Stimulated activated CD8-positive, alpha-beta memory T cell treated with anti-CD3 and anti-CD28 coated beads, Interleukin-7, amount 100 ng/mL, for 1 hour (primary cell): ENCODE measurements around the gene PYGO2.
"Not testable (repeated sequence)": the region's sequence is repeated elsewhere in the genome, so short reads cannot be mapped to it uniquely, and the experiment has no call there.

Experiments
- DNase-seq, 2 donors: peaks; one replicate each; pipeline ENCODE4 v3.0.0-alpha.2; 2020; ENCODE audit warnings: low read depth in 2 of 2

The PYGO2 gene

GRCh38 chr1:154978360-154978759 lies 16.8 kb upstream of the PYGO2 start:
- no peak for DNase-seq

DNA sequence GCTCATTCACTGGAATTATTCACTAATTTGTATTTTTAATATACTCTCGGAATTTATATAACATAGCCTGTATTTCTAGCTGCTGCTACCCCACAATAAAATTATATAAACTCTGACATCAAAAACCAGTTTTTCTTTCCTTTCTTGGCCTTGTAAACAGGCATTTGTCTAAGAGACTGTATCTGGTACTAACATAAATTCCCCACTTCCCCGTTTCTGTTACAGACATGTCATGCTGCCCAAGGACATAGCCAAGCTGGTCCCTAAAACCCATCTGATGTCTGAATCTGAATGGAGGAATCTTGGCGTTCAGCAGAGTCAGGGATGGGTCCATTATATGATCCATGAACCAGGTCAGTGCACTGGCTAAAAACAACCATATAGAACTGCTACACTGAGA lies 16.2 kb upstream of the PYGO2 start:
- not testable (repeated sequence) for DNase-seq

DNA sequence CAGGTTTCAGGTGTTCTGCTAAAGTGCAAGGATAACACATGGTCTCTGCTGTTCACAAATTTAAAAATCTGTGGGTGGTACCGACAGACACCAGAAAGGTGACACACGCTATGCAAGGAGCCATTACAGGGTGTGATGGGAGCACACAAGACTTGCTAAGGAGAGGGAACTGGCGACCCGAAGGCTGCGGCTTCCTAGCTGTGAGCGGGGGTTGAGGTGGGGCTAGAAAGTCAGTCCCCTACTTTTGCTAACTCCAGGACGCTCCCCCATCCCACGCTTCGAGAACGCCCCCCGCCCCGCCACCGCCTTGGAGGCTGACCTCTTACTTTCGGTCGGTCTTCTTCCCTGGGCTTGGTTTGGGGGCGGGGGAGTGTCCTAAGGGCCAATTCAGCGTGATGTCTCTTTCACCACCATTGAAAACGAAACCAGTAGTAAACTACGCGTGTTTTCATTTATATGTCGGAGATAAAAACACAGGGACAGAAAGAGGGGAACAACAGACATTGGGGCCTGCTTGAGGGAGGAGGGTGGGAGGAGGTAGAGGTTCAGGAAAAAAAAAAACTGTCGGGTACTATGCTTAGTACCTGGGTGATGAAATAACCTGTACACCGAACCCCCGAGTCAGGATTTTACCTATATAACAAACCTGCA lies 14.0 kb upstream of the PYGO2 start:
- no peak for DNase-seq

DNA sequence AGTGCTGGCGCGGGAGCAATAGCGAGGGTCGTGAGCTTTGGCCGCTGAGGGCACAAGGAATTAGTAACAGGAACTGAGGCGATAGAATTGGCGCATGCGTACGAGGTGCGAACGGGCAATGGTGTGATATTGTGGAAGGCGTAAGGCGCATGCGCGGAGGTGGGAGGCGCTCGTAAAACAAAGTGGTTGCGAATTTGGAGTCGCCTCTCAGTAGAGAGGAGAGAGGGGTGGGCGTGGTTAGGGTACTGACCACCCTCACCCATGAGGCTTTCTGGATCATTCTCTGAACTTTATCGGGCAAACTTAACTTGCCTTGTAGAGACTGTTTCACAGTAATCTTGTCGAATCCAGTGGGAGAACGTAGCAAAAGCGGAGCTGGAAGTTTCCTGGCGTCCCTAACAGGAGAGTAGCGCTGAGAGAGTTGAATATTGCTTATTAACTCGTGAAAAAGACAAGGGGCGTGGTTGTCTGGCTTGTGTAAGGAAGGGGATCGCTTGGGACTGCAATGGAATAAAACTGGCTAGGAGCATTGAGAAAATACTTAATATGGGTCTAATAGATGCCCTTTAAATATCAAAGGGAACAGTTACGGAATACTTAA lies 13.3 kb upstream of the PYGO2 start:
- DNase-seq, result peak; percentile 83 to 88

DNA sequence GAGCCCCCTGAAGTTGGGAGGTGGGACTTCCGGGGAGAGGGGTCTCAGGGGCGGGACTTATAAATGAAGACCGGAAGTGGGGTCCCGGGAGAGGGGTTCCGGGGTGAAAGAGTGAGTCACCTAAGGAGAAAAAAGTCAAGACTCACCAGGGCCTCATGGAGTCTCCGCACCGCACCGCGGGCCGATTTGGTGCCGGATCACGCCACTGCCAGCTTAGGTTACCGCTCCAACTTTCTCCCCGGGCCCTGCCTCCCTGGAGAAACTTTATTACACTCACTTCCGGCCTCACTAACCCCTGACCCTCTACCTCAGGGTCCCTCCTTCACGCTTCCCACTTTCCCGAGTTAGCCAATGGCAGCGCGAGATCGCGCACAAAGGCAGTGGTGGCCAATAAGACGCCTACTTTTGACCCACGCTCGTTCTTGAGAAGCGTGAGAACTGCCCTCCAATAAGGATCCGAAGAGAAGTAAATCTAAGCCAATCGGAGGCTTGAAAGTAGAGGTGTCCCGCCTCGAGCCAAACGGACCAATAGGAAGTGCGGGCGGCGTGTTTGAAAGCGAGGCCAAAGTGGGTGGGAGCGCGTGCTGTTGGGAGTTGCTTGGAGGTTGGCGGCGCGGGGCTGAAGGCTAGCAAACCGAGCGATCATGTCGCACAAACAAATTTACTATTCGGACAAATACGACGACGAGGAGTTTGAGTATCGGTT lies 12.7 kb upstream of the PYGO2 start, which contains the start of gene CKS1B:
Gene CKS1B, plus strand, starts transcription at position 580 of the 706 bp plus-strand sequence. Its CDS starts 65 bp downstream, at position 645.
- peak; percentile 90 for DNase-seq

- DNase-seq, result peak; percentile 71 to 85
These were observed 11.9 kb upstream of the PYGO2 start for GRCh38 chr1:154973344-154974101.

DNA sequence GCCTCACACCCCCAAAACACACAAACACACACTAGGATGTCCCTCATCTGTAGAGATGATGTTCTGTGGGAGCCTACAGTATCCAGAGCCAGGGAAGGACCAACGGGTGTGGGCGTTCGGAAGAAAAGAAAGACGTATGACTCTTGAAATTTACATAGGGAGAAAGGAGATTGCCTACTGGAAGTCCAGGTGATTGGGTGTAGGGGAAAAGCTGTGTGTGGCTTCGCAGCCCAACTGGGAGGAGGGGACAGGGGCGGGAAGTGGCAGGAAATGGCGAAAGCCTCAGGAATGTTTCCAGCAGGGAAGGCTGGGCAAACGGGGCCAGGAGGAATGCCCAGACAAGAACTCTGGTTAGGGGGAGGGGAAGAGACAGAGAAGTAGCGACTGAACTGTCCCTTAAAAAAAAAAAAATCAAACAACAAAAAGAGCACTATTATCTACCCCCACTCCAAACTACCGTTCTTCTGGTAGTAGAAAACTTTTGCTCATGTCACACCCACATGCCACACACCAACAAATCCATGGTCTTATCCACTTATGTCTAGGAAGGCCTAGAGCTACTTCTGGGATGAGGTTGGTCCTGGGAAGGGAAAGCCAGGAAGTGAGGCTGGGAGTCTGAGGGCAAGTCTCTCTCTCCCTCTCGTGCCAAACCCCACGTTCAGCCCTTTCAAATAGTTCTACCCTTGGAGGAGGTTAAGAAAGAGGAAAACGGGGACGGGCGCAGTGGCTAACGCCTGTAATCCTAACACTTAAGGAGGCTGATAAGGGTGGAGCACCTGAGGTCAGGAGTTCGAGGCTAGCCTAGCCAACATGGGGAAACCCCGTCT lies 11.1 kb upstream of the PYGO2 start:
- DNase-seq, result no peak

DNA sequence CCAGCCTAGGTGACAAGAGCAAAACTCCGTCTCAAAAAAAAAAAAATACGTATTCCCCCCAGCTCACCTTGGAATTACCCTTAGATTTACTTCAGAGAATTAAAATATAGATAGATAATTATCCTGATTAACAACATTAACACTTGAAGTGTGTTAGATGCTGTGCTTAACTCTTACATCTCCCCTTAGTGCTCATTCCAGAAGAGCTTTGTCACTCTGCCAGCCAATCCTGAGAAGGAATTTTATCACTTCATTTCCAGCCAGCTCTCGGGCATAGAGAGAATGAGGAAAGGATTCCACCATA lies 10.6 kb upstream of the PYGO2 start:
- DNase-seq, result no peak

DNA sequence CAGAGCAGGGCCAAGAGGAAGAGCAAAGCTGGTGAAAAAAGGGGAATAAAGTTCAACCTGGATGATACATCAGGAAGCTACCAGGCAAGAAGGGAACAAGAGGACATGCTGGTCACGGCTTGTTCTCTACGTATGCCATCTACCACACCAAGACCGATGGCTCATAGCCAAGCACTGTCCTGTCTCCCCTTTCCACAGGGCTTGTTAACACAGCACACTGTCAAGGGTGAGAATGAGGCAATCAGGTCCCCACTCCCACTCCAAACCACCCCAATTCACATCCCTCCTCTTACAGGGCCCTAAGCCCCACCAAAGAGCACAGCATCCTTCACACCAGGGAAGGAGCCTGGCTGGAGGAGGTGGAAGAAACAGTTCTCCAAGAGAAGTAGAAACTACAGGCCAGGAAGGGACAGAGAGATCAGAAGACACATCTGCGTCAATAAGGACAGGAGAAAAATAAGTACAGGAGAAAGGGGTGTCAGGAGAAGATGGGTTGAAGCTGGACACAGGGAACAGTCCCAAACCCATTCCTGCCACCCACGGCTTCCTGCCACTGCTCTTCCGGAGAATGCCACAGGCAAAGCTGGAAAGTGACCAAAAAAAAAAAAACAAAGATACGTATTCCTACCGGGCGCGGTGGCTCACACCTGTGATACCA lies 9.9 kb upstream of the PYGO2 start:
- DNase-seq, result no peak

DNA sequence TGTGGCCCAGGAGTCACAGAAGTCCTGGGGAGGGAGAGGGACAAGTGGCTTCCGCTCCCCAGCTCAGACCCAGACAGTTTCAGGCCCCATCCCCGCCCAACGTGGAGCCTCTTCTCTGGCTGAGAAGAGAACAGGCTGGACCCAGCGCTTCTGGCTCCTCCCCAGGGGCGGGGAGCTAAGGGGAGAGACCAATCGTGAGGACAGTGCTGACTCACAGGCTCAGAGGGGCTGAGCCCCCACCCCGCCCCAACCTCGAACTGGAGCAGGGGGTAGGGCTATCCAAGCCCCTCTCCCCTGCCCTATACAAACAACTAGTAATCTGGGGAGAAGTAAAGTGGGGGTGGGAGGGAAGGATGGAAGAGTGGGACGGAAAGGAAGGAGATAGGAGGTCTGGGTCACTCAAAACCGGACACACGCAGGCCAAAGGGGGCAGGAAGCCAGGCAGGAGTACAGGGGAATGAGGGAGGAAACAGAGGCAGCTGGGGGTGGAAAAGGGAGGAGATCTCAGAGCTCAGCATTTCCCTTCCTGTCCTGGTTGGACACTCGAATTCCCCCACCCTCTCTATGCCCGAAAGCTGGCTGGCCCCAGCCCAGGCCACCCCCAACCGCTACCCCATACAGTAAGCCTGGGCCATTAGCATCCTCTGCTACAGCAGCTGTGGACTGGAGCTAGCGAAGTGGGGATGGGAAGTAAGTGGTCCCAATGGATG lies 9.2 kb upstream of the PYGO2 start, which contains the start of gene SHC1:
Gene SHC1, minus strand, starts transcription at position 117 of the 710 bp plus-strand sequence. CDS start 221 bp downstream, outside the sequence.
- no peak for DNase-seq

- no peak for DNase-seq
These were observed 8.4 kb upstream of the PYGO2 start for GRCh38 chr1:154969860-154970452.

DNA sequence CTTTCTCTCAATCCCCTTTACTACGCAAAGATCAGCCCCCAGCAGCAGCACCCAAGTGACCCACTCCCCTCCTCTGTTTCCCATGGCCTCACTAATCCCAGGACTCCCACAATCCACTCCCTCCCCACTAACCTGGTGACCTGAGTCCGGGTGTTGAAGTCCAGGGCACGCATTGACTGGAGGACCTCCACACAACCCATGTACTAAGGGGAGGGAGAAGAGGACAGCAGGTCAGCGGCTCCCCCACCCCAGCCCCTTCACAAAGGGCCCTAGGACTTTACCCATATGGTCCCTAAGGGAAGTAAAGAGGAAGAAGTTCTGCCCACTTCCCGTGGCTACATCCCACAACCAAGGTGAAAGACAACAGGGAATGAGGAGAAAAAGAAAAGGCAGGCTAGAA lies 7.7 kb upstream of the PYGO2 start:
- no peak for DNase-seq

DNA sequence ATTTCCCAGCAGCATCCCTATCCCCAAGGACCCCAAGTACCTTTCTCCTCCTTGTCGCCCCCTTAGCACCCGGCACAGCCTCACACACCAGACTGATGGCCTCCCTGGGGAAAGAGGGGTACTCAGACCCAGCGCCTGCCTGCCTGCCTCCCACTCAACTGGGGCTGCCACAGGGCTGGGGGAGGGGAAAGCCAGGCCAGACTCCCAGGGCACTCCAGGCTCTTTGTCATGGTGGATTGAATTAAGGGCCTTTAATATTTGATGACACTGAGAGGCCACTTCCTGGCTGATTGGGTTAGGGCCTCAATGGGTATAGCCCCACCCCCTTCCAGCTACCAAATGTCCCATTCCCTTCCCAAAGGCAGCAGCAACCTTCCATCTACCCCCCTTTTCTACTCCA lies 7.1 kb upstream of the PYGO2 start:
- DNase-seq, result no peak

DNA sequence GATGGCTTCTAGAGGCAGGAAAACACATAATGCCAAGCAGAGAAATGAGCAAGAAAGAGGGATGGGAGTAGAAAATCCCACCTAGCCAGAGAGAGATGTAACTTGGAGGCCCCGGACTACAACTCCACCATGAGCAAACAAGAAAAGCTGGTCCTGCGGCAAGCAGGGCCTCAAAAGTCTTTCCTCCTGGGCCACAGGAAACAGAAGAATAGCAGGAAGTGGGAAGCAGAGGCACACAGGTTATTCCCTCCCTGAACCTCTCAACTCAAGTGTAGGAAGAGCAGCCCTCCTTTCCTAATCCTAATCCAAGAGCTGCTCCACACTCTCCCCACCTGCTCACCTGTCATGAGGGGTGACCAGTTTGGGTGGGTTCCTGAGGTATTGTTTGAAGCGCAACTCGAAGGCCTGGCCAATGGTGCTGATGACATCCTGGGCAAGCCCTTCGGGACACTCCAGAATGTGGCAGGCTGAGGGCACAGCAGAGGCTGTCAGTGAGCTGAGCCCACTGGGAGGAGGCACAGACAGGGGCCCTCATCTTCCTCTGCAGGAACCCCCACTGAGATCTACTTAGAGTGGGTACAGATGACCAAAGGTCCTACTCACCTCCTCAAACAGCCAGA lies 5.9 kb upstream of the PYGO2 start:
- no peak for DNase-seq

- DNase-seq, result no peak
These were observed 4.5 kb upstream of the PYGO2 start for GRCh38 chr1:154966111-154966510.

GRCh38 chr1:154964359-154964758 lies 2.8 kb upstream of the PYGO2 start:
- DNase-seq, result no peak

DNA sequence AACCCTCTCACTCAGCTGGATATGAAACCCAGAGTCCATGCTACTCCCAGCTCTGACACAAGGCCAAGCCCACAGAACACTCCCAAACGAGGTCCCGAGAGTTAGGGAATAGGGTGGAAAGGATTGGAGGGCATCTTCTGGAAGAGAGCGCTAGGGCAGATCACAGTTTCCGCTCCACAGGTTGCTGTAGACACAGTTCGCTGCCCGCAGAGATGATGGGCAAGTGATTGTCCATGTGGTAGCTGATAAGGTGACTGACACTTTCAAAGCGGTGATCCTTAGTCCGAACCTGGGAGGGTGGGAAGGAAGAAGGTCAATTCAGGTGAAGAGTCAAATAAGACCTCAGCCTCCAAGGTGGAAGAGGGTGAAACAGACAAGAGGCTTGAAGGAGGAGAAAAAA lies 2.1 kb upstream of the PYGO2 start:
- DNase-seq, result no peak

DNA sequence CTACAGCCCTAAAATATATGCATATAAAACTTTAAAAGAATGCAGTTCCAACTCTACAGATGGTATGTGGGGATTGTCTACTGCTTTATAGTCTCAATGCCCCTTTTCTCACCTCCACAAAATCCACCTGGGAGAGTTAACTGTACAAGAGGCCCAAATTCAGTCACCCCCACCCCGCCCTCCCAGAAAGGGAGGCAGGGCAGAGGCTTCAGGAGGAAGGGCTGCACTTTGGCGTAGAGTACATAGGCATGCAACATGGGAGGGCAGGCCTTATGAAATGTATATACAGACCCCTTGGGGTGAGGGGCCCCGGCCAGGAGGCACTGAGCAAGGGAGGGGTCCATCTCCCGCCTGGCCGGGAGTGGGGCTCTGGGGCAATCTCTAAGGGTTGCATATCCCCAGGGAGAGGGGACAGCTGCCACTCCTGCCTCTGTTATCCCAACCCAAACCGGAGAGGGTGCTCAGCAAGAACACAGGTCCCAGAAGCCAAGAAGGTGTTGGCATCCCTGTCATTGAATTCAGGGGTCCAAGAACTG lies 1.3 kb upstream of the PYGO2 start:
- DNase-seq, result no peak

DNA sequence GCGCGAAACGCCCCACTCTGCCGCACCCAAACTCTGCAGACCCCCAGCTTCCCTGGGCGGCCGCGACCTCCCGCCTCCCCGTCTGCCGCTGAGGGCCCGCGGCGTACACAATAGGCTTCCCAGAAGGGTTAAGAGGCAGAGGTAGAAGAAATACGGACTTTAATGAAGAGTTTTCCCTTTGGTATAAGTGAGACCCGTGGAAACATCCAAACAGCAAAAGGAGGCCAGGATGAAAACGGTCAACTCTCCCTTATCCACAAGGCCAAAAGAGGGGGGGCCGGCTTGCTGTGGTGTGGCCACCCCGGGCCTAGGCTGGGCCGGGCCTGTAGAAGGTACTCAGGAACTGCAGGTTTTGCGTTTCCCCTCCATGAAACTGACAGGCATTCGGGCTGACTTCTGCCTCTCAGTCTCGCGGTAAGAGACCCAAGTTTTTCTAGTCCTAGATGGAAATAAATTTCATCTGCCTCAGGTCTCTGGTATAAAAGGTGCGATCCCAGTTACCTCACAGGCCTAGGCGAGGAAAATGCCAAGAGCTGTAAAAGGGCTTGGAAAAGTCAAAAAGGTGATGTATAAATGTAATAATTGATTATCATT lies 671 bp upstream of the PYGO2 start:
- no peak for DNase-seq
